Smooth muscle cell of the brain vasculature (primary cell): ENCODE measurements around the gene RTKN.
"Not testable (repeated sequence)": the region's sequence is repeated elsewhere in the genome, so short reads cannot be mapped to it uniquely, and the experiment has no call there.

ENCODE experiments used
- DNase-seq: peaks from one replicate; pipeline ENCODE4 v3.0.0-alpha.2; 2012; ENCODE audit warnings: low read depth, low spot score

Gene RTKN

GRCh38 chr2:74439373-74439772 lies 2.4 kb downstream of the RTKN start:
- DNase-seq = no peak

GRCh38 chr2:74438248-74438647 lies 3.5 kb downstream of the RTKN start:
- no peak for DNase-seq

- no peak for DNase-seq
These were observed 4.7 kb downstream of the RTKN start for GRCh38 chr2:74436848-74437695.

GRCh38 chr2:74436111-74436805 lies 5.5 kb downstream of the RTKN start:
- no peak for DNase-seq

GRCh38 chr2:74430502-74430901 lies 11.2 kb downstream of the RTKN start:
- DNase-seq = no peak

GRCh38 chr2:74429487-74430451 lies 12.0 kb downstream of the RTKN start:
- DNase-seq = no peak

GRCh38 chr2:74428675-74429074 lies 13.1 kb downstream of the RTKN start:
- DNase-seq = no peak

- no peak for DNase-seq
These were observed 14.2 kb downstream of the RTKN start for GRCh38 chr2:74427551-74427950.

- DNase-seq = no peak
These were observed 15.5 kb downstream of the RTKN start for GRCh38 chr2:74426181-74426758.

- DNase-seq = no peak
These were observed 16.2 kb downstream of the RTKN start for GRCh38 chr2:74425523-74425922.

GRCh38 chr2:74424995-74425406 lies 16.7 kb downstream of the RTKN start:
- no peak for DNase-seq

- DNase-seq = no peak
These were observed 17.4 kb downstream of the RTKN start for GRCh38 chr2:74424139-74424992.

GRCh38 chr2:74423231-74424095 lies 18.3 kb downstream of the RTKN start:
- no peak for DNase-seq

- no peak for DNase-seq
These were observed 20.4 kb downstream of the RTKN start, which contains the start of the genes C2orf81 and WDR54 for GRCh38 chr2:74421221-74421870. Gene C2orf81 (minus strand): TSS chr2:74421619. CDS start chr2:74421560, 59 bp downstream. Gene WDR54 (plus strand): TSS chr2:74421730. CDS start chr2:74422154, 424 bp downstream.

GRCh38 chr2:74420443-74421103 lies 21.2 kb downstream of the RTKN start:
- DNase-seq = not testable (repeated sequence)

GRCh38 chr2:74420006-74420405 lies 21.7 kb downstream of the RTKN start:
- DNase-seq = no peak

GRCh38 chr2:74419345-74419744 lies 22.4 kb downstream of the RTKN start:
- DNase-seq = no peak

GRCh38 chr2:74418312-74418711 lies 23.4 kb downstream of the RTKN start:
- no peak for DNase-seq
